HG03469 (cell line): ENCODE measurements around the gene RYR2.

Experiments used
- ATAC-seq: cut with Tn5 transposase; IDR thresholded peaks from one replicate; pipeline ENCODE4 v1.9.1; 2021; ENCODE audit warnings: mild to moderate bottlenecking, moderate library complexity, moderate number of reproducible peaks; ENCODE audit not compliant: unreplicated experiment

Gene RYR2

DNA sequence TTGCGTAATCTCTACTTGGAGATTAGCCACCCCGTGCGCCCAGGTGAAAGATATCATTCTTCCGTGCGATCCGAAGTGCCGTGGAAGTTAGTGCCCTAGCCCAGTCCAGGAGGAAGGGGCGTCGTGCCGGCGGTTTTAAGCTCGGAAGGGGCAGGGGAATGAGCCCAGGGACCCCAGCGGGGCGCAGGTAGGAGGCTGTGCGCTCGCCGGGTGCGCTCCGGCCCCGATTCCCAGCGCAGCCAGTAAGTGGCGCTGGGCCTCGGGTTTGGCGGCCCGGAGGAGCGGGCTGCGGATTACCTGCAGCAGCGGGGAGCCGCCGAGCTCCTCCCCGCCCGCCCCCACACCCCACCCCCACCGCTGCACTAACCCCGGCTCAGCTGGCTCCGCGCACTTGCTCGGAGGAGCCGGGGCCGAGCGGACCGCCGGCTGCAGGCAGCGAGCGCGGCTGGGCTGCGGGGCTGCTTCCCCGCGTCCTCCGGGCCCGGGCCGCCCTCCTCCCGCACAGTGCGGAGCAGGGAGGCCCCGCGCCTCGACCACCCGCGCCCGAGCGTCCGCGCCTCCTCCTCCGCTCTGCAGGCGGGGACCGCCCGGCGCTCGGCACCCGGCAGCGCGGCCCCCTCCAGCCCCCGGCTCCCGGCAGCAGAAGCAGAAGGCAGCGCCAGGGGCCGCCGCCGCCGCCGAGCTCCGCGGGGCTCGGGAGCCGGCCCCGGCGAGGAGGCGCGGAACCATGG lies at the start of gene RYR2:
RYR2 (plus strand) TSS at position 390 of the 731 bp plus-strand sequence; CDS start at position 728, 338 bp downstream.
- ATAC-seq: no peak

DNA sequence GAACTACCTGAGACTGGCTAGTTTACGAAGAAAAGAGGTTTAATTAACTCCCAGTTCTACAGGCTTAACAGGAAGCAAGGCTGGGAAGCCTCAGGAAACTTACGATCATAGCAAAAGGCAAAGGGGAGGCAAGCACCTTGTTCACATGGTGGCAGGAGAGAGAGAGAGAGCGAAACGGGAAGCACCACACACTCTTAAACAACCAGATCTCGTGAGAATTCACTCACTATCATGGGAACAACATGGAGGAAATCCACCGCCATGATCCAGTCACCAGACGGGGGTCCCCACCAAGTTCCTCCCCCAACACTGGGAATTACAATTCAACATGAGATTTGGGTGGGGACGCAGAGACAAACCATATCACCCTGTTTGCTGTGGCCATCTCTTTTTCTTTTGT lies 49.5 kb upstream of the RYR2 start:
- no peak for ATAC-seq

DNA sequence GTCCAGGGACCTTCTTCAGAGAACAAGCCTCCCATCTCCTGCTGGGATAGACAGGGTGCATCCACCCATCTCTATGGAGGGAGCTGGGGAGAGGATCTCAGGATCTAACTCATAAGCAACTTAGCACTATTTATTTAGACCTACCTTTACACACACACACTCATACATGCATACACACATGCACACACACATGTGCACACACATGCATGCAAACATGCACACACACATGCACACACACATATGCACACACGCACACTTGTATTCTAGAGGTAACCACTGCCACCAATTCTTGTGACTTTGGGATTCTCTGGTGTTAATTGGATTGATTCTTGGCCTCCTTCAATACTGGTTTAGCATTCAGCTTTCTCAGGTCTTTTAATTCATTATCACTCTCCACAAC lies 47.5 kb upstream of the RYR2 start:
- ATAC-seq: no peak

DNA sequence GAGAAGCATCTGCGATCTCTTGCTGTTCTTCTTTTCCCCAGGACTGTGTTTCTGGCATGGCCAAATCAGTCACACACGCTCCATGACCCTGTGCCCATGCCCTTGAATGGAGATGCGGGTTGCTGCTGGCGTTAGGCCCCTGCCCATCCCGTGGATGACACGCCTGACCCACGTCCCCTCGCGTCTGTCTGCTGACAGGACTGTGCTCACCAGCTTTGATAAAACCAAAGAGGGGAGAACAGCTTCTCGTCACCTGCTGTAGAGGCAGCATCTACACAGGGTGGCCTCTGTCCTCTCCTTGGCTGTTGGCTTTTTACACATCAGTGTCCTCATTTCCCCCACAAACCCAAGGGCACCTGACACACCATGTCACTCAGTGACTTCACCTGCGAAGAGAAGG lies 44.6 kb upstream of the RYR2 start:
- ATAC-seq: no peak

DNA sequence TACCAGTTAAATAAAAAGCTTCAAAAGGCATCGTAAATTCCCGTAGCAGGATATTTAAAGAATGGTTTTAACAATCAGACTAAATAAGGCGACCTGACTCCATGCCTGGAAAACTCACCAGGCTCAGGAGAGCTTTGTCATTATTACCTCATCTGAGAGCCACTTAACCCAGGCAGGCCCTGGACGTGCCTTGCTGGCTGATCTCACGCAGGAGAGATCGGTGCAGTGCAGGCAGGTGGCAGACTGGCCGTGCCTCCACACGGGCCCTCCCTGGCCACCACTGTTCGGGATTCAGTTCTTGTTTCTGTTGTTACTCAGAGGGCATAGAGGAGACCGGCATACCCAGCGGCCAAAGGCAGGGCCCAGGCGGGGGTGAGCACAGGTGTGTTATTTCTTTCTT lies 44.1 kb upstream of the RYR2 start:
- ATAC-seq: no peak

DNA sequence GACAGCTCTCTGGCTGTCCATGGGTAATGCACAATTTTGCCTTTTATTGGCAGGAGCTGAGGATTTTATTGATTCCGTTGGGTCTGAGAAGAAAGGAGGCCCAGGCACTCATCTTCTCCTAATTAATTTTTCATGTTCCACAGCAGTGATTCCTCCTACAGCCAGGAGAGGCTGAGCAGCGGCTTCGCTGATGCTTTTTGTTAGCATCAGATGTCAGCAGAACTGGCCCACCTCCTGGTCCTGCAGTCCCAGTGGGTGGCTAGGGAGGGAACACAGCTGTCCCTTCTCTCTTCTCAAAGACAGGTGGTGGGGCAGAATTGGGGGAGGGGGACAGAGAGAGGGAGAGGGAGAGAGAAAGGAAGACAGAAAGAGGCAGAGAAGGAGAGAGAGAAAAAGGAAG lies 43.4 kb upstream of the RYR2 start:
- no peak for ATAC-seq

DNA sequence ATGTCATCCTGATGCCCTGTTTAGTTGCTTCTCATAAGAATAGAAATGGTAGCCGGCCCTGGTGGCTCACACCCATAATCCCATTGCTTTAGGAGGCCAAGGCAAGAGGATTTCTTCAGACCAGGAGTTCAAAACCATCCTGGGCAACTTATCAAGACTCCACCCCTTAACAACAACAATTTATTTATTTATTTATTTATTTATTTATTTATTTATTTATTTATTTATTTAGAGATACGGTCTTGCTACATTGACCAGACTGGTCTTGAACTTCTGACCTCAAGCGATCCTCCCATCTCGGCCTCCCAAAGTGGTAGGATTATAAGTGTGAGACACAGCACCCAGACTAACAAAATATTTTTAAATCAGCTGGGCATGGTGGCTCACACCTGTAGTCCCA lies 41.8 kb upstream of the RYR2 start:
- no peak for ATAC-seq

DNA sequence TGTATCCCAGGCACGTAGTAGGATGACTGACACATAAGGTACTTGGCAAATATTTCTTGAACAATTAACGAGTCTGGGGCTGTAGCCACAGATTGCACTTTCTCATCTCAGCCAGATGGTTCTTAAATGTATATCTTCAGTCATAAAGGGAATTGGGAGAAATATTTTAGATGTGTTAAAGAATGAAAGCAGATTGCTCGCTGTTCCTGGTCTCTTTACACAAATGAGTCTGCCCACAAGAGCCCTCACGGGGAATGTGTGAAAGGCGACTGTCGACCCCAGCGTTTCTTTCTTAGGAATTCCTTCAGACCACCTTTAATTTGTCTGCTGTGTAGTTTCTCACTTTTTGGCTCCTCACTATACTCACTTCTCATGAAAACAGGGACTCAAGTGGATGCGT lies 38.5 kb upstream of the RYR2 start:
- ATAC-seq: no peak

DNA sequence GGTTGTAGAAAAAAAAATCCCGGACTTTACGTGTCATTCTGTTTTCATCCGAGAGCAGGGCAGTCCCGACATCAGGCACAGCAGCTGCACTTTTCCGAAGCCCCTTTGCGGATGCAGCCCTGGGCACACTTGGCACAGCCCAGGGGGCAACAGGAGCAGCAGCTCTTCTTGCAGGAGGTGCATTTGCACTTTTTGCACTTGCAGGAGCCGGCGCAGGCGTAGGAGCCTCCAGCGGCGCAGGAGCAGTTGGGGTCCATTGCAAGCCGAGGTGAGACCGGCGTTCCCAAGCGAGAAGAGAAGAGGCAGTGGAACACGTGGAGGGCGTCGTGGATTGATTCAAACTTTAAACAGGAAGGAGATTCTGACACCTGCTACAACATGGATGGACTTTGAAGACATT lies 37.9 kb upstream of the RYR2 start, which contains the start of gene MT1HL1:
MT1HL1 (minus strand) TSS at position 326 of the 400 bp plus-strand sequence; CDS start at position 257, 69 bp downstream.
- no peak for ATAC-seq

DNA sequence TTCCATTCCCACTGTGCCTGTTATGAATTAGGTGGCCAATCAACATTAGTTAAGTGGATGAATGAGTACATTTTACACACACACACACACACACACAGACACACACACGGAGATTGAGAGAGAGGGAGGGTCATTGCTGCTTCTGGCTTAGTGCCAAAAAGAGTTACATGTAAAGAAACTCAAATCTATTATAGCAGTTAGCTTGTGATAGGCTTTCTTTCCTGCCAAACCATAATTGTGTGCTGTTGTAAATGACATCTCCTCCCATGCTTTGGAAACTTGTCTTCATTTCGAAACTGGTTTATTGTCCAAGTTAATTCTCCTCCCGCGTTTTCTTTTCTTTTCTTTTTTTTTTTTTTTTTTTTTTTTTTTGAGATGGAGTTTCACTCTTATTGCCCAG lies 36.3 kb upstream of the RYR2 start:
- no peak for ATAC-seq

DNA sequence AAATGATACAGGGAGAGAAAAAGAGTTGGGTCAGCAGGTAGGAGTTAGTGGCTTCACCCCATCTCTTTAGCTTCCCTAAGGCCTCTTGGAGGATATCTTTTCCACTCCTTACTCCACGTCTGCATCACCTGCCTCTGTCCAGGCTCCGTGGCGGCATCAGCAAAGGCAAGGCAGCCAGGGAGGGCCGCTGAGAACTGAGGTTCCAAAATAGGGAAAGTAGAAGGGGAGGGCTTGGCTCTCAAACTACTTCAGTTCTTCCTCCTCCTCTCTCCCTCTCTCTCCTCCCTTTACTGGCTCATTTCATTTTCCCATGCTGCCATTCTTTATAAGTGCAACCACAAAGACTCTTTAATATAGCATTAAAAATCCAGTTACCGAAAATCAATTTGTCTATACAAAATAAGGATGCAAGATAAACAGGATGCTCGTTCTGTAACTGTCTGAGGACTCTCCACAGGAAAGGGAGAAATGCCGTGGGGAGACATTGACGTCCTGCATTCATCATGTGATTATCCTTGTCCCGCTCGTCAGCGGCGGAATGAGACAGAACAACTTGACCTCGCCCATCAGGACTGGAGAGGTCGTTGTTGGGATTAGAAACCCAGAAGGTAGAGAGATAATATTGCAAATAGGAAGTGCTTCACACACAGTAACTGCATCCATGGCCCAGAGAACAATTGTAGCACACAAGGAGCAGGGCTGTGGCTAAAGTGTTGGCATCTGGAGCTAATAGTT lies 34.7 kb upstream of the RYR2 start:
- no peak for ATAC-seq

DNA sequence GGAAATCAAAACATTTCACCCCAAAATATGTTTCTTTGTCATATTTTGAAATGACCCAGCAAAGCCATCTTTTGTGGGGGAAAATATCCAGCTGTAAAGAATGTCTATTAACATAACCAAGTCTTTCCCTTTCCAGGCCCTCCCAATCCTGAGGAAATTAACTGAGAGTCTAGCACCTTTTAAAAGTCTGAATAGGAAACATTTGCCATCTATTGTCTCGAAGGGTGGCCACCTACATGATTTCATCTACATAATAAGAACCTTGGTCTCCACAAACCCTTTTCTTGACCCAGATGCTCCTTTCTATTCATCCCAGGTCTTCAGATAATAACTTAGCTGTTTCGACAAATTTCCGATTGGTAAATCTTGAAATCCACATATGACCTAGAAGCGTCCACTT lies 32.4 kb upstream of the RYR2 start:
- no peak for ATAC-seq

DNA sequence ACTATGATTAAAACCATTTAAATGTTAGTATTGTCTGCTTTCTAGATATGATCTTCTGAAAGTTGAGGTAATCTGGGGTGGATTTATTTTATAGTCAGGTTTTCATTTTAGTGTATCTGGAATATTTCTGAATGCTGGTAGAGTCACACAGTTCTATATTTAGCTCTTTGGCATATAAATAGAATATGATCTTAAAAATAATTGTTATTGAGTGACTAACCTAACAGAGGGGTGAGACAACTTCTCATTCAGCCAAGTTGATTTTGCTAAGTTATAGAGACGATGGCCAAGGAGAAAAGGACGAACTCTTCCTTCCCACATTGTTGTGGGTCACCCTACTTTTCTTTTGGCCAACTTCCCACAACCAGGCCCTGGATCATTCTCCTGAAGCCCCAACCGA lies 30.6 kb upstream of the RYR2 start:
- ATAC-seq: no peak

DNA sequence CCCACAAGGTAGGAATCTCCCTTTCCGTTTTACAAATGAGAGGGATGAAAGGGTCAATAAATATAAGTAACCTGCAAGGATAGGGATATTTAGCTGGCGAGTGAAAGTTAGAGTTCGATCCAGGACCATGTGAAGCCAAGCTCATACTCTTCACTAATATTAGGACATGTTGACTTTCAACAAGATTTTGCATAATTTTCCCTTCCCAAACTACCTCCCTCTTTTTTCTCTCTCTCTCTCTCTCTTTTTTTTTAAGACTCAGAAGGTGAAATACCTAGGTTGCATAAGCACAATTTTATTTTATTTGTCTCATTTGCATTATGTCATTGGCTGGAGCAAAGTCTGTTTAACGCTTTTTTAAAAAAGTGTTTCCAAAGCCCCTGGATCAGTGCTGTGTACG lies 29.6 kb upstream of the RYR2 start:
- ATAC-seq: no peak

DNA sequence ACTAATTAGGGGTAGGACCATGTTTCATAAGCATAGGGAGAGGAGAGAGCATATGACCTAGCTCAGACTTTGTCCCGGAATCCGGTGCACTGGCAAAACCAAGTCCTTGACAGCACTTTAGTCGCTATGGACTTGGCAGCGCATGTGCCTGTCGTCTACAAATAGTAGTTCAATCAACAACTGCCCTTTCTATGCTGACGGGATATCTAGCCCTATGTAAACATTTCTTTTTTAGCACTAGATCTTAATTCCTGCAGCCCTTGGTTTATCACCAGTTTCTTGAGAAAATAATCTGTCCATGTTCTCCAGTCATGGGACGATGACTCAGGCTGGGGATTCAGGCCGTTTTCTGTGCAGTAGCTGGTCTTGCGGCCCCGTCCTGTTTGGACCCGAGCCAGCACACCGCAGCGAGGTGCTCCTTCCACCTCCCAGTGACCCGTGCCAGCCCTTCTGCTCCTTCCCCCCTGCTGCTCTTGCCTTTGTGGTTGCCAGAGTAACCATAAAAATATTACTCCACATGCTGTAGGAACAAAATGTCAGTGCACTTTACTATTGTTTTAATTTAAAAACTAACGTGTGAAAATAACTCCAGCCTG lies 29.1 kb upstream of the RYR2 start:
- ATAC-seq: no peak

DNA sequence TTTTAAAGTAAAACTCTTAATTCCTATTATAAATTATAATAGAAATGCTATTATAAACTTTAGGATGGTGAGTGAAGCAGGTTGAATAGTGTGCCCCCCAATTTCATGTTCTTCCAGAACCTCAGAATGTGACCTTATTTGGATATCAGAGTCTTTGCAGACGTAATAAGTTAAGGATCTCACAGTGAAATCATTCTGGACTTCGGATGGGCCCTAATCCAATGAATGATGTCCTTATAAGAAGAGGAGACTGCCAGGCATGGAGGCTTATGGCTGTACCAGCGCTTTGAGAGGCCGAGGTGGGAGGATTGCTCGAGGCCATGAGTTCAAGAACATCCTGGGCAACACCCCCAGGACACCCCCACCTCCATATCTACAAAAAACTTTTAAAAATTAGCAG lies 28.4 kb upstream of the RYR2 start:
- ATAC-seq: no peak

DNA sequence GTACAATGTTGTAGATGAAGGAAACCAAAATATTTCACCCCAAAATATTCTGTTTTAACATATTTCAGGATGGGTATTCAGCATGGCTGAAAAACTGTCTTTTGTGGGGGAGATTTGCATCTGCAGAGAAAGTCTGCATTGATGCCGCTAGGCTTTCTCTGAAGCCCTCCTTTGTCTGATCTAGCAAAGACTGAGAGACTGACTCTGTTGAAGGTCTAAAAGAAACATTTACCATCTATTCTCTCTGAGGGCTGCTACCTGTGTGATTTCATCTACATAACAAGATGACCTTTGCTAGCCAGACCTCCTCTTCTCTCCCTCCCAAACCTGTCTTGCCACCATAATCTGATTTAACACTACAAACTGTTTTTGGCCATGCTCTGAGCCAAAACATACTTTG lies 25.4 kb upstream of the RYR2 start:
- no peak for ATAC-seq

DNA sequence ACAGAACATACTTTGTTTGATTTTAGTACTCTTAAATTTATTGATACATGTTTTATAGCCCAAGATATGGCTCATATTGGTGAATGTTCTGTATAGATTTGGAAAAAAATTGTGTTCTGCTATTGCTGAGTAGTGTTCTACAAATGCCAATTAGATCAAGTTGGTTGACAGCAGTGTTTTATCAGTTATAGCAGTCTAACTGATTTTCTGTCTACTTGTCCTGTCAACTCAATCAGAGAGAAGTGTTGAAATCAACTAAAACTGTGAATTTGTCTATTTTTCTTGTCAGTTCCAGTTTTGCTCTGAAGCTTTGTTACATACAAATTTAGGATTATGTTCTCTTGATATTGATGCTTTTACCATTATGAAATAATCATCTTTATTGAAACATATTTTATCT lies 23.1 kb upstream of the RYR2 start:
- ATAC-seq: no peak

DNA sequence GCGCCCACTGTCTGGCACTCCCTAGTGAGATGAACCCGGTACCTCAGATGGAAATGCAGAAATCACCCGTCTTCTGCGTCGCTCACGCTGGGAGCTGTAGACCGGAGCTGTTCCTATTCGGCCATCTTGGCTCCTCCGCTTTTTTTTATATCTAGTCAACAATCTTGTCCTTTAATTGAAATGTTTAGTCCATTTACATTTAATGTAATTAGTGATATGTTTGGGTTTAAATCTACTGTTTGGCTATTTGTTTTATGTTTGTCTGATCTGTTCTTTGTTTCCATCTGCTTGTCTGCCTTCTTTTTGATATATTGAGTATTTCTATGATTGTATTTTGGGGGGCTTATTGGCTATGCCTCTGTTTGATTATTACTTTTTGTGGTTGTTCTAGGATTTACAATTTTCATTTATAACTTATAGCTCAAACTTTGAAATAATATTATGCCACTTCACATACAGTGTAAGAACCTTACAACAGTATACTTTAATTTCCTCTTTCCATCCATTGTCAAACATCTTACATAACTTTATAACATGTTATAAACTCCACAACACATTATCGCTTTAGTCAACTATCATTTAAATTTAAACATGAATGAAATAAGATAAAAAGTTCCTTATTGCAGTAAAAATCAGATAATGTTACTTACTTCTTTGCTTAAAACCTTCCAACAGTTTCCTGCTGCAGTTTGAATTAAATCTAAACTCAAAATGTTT lies 16.5 kb upstream of the RYR2 start:
- ATAC-seq: no peak

DNA sequence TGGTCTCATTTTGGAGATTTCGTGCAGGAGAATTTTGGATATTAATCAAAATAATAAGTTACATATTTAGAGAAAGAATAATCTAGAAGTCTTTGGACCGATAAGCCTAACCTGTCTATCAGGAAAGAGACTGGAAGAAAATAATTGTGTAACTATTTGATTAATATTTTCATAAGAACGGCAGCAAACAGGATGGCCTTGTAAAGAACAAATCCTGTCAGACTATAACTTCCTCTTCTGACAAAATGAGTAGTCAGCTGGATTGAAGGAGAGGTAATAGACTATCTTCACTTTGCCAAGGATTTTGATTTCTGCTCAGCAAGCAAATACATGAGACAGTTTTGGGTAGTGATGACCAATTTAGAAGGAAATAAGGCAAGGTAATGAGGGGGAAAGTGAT lies 12.7 kb upstream of the RYR2 start:
- no peak for ATAC-seq

DNA sequence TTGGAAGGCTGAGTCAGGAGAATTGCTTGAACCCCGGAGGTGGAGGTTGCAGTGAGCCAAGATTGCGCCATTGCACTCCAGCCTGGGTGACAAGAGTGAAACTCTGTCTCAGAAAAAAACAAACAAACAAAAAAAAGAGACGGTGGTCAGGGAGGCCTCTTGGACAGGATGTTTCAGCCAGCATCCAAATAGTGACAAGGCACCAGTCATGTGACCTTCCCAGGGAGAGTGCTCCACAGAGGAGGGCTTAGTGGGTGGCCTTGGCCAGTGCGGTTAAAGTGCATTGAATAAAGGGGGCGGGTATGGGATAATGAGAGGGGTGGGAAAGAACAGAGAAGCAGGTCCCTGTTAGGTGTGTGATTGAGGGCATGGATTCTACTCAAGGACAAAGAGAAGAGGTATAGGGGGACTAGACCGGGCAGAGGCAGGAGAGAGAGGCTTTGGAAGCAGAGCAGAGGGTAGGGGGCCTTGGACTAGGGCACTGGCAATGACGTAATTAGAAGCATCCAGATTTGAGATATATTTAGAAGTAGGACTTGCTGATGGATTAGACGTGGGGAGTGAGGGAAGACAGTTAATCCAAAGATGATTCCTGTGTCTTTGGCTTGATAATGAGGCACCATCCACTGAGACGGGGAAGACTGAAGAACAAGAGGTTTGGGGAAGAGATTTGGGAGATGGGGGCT lies 12.0 kb upstream of the RYR2 start:
- ATAC-seq: no peak
